Putamen (tissue), 1 donor: ENCODE measurements around the gene CLASP1.

Experiments used
- DNase-seq: peaks from one replicate; pipeline ENCODE4 v3.0.0-alpha.2; 2016; ENCODE audit warnings: low spot score

CLASP1 gene

GRCh38 chr2:121539750-121540469, 109.4 kb downstream of the CLASP1 start:
- no peak for DNase-seq

DNA sequence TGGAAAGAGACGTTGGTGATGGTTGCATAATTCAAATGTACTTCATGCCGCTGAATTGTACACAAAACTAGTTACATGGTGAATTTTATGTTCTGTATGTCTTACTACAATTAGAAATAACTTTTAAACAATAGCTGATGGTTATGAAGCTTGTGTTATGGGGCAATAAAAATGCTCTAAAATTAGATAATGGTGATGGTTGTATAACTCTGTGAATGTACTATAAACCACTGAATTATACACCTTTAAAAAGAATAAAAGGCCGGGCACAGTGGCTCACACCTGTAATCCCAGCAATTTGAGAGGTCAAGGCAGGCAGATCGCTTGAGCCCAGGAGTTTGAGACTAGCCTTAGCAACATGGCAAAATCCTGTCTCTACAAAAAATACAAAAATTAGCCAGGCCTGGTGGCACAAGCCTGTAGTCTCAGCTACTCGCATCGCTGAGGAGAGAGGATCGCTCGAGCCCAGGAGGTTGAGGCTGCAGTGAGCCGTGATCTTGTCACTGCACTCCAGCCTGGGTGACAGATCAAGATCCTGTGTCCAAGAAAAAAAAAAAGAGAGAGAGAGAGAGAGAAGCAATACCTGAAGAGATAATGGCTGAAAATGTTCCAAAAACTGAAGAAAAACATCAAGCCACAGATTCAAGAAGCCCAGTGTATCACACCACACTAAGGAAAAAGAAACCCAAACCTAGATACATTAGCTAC, 112.3 kb downstream of the CLASP1 start:
- no peak for DNase-seq

DNA sequence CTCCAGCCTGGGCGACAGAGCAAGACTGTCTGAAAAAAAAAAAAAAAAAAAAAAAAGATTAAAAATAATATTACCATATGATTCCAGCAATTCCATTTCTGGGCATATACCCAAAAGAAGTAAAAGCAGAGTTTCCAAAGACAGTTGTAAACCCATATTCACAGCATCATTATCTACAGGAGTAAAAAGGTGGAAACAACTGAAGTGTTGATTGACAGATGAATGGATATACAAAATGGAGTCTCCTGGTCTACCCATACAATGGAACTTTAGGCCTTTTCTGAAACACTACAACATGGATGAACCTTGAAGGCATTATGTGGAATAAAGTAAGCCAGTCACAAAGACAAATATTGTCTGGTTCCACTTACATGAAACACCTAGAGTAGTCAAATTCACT, 112.9 kb downstream of the CLASP1 start:
- no peak for DNase-seq

DNA sequence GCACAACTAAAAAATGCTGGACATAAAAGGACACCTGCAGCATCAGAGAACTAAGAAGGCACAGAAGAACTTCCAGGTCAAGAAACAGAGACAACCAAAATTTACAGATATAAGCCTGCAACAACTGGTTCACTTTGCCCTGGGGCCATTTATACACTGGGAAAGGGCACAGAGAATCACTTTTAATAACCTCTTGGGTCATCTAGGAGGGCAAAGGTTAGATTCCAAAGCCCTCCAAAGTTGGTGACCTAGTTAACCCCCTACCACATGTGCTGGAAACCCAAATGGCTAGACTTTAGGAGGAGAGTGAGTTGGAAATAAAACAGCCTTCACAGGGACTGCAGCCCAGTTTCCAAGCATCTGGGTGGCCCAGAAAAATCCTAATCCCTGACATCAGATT, 115.3 kb downstream of the CLASP1 start:
- DNase-seq = no peak

DNA sequence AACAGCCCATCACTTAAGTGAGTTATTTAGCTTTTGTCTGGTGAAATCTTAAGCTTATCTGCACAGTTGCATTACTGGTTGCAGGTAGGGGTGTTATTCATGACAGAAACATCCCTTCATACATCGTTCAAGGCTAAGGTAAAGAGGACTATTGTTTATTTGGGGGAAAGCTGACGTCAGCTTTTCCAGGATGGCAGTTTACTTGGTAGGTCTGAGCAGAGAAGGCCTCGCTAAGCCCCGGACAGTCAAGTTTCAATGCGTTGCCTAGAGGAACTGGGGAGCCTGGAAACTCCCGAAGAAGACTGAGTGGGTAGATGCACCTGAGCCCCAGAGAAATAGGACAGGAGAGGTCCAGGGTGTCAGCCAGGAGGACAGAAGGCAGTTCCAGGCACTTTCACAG, 116.4 kb downstream of the CLASP1 start:
- DNase-seq = no peak

DNA sequence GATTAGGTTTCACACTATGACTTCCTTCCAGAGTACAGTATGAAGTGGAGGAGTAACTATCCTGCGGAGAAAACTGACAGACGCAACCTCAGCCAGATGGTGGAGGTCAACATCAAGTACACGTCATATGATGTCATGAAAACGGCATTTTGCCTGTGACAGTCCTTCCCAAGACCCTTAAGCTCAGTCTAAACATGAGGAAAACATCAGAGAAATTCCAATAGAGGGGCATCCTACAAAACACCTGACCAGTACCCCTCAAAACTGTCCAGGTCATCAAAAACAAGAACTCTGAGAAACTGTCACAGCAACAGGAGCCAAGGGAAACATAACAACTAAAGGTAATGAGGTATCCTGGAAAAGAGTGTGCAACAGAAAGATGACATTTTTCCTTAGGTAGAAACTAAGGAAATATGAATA, 116.9 kb downstream of the CLASP1 start:
- DNase-seq = no peak

GRCh38 chr2:121530212-121530705, 119.0 kb downstream of the CLASP1 start:
- peak; percentile 88 for DNase-seq

GRCh38 chr2:121529439-121530211, 119.6 kb downstream of the CLASP1 start:
- DNase-seq = peak; percentile 74

GRCh38 chr2:121527009-121527682, 122.1 kb downstream of the CLASP1 start:
- DNase-seq = no peak

GRCh38 chr2:121524685-121525425, 124.4 kb downstream of the CLASP1 start:
- DNase-seq = no peak

DNA sequence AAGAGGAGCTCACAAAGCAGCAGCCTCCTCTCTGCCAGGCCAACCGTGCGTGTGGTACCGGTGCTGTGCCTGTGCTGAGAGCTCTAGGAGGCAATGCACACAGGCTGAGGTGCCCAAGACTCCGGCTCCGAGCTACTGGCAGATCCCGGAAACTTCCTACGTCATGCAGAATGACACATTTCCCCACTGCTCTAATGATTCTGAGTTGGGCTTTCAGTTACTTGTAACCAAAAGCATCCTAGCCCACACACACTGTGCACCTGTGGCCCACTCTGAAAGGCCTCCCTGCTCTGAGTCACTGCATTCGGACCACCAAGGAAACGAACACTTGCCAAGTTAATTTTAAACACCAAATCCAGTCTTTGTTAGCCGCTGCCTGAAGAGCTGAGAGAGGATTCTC, 127.9 kb downstream of the CLASP1 start:
- peak; percentile 43 for DNase-seq

DNA sequence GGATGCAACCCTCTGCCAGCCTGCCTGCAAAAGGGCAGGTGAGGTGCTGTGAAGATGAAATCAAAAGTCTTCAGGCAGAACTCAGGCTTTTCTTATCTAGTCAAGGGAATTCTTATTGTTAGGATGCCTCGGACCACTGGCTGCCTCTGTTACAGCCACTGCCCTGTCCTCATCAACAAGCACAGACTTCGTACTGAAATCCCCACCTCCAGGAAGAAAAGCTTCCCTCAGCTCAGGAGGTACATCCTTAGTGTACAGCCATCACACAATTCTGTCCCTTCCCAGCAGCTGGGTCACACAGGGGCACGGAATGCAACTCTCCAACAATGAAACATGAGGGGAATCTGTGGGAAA, 128.6 kb downstream of the CLASP1 start:
- no peak for DNase-seq

- DNase-seq = peak; percentile 88
Measured at GRCh38 chr2:121519732-121520640, 129.3 kb downstream of the CLASP1 start.

DNA sequence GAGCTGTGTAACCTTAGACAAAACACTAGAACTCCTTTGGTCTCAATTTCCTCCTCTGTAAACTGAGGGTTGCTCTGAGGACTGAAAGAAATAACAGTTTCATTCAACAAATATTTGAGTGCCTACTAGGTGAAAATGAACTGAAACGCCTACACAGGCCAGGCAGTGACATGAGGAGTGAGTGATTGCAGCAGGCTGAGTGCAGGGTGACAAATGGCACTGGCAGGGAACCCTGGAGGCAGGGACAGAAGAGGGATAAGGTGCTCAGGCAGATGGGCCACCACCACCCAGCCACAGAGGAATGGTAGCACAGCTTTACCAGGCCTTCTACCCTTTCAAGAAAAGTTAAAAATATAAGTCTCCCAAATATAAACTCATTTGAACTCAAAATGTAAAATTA, 130.1 kb downstream of the CLASP1 start:
- peak; percentile 34 for DNase-seq

DNA sequence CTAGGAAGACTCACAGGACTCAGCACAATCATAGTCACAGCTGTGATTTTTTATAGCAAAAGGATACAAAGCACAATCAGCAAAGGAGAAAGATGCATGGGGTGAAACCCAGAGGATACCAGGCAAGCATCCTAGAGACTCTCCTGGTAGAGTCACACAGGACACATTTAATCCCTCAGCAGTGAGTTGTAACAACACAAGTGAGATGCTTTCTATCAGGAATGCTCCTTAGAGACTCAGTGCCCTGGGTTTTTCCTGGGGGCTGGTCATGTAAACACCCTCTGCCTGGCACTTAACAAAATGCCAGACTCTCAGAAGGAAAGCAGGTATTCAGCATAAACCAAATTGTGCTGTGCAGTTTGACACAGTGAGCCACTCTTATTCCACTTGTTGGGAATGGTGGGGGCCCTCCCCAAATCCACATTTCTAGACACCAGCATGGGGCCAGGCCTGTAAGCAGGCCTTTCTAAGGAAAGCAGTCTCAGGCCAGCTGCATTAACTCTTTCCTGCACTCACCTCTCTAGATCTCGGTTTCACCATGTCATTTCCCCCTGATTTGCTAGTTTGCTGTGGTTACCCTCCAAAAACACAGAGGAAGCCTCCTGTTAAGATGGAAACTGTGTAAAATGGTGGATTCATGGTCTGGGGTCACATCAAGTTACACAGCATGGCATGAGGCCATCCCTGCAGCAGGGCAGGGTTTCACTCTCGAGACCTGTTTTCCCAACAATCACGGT, 135.5 kb downstream of the CLASP1 start:
- DNase-seq = no peak

DNA sequence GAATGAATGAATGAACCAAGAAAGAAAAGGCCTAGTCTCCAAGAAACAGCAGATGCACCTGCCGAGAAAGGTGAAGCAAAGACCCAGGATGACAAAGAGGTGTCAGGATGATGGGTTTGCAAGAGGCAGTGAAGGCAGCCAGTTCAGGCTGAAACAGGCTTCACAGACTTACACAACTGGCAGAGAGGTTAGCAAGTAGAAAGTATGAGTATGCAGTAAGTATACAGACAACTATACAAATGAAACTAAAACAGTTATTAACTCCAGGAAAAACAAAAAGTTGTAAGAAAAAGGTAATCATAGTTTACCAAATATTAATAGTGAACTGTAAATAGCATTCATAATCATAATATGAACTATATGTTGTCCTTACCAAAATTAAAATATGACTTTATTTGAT, 138.4 kb downstream of the CLASP1 start:
- no peak for DNase-seq

DNA sequence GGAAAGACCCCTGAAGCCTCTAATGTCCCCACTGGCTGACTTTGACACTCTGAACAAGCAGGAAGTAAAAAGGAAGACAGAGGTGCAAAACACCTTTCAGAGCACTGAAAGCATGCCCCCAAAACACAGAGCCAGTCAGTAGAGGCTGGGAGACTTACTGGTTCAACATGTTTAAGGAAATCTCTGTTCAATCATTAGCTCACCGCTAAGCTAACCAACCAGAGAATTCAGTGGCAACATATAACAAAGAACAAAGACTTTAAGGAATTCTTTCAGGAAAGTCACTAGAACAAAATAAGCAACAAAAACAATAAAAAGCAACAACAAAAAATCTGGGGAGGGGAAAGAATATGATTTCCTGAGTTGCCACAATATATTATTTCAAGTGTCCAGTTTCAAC, 142.6 kb downstream of the CLASP1 start:
- DNase-seq = no peak

DNA sequence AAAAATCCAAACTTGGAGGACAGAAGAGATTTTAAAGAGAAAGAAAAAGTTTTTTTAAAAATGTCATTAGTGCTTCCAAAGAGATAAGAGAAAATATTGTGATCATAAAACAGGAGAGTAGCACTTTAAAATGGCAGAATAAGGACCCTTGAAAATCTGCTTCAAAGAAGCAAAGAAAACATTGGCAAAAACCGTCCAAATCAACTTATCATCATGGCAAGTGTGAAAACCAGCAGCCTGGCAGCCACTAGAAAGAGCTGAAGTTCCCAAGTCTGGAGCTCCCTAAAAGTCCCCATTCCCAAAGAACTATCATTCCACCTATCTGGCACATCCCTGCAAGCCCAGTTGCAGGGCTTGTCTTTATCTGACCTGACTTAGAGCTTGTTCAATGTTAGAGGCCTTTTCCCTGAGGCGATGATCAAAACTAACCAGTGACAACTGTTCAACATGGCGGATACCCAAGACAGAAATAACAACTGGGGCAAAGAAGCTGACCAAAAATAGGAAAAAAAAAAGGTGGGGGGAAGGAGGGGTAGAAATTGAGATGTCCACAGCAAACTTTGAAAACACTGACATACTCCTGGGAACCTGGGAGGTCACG, 143.2 kb downstream of the CLASP1 start:
- no peak for DNase-seq

- no peak for DNase-seq
Measured at GRCh38 chr2:121505005-121505404, 144.3 kb downstream of the CLASP1 start.
